Skeletal muscle tissue (tissue), 4 donors: Measurements from ENCODE around the gene KIF2C. TPM values are rescaled to one million over a fixed set of nuclear protein-coding genes. Genes with fewer than 3 reads are reported as not detected.
A peak's percentile ranks its signal among the peaks of the same experiment; 100 is the strongest.
"Not testable (repeated sequence)": the region's sequence is repeated elsewhere in the genome, so short reads cannot be mapped to it uniquely, and the experiment has no call there.

ENCODE experiments used
- H3K27ac ChIP-seq: one replicate; pipeline ENCODE4 v1.7.0; 2013; ENCODE audit warnings: mild to moderate bottlenecking, low read depth, low read length, inconsistent platforms
- H3K27me3 ChIP-seq, 3 donors: one replicate each; pipeline ENCODE4 v1.7.0; 2013; ENCODE audit warnings: low read length in 3 of 3; ENCODE audit not compliant: control insufficient read depth in 3 of 3, insufficient read depth in 3 of 3
- H3K36me3 ChIP-seq, 3 donors: one replicate each; pipeline ENCODE4 v1.7.0; 2013; ENCODE audit warnings: low read length in 3 of 3; ENCODE audit not compliant: control insufficient read depth in 3 of 3, insufficient read depth in 3 of 3
- H3K4me1 ChIP-seq, 3 donors: one replicate each; pipeline ENCODE4 v1.7.0; 2013; ENCODE audit warnings: low read length in 3 of 3, mild to moderate bottlenecking in 3 of 3; ENCODE audit not compliant: control insufficient read depth in 3 of 3, insufficient read depth in 3 of 3
- H3K4me3 ChIP-seq, 3 donors: one replicate each; pipeline ENCODE4 v1.7.0; 2013; ENCODE audit warnings: low read length in 3 of 3
- H3K9ac ChIP-seq, 3 donors: one replicate each; pipeline ENCODE4 v1.7.0; 2013; ENCODE audit warnings: low read length in 3 of 3, mild to moderate bottlenecking in 3 of 3, moderate library complexity in 2 of 3, low read depth in 1 of 3
- H3K9me3 ChIP-seq, 3 donors: one replicate each; pipeline ENCODE4 v1.7.0; 2013; ENCODE audit warnings: low read length in 3 of 3; ENCODE audit not compliant: control insufficient read depth in 3 of 3
- total RNA-seq: library from RNA; depleted of rRNA; stranded (reverse); fragments of >200 nt; gene quantifications from one replicate; pipeline ENCODE4 v1.2.3, GENCODE V29; 2014
- donor health status: Osteomylitis.

The KIF2C gene
- total RNA-seq, 1 donor from 2014 or later: 4.7 TPM

DNA sequence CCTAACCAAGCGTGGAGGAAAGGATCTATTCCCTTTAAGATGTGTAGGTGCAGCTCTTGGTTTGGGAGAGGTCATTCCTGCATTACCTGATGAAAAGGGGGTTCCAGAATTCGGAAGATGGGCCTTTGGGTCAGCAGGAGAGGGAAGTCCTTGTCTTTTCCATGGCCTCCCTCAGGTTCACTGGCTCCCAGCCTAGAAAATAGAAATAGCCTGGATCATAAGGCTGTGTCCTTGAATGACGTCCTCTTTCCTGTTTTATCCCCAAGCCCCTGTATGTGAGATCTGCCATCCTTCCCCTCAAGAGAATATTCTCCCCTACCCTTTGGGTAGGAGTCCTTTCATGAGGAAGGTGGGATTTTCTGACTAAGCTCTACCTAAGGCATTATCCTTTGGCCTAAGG, 21.2 kb downstream of the KIF2C start:
- Histone ChIP-seq H3K36me3 (no peaks in the 10 kb centered on the region), H3K4me3 (no peak overlapping the region), H3K27me3 (no peaks in the 10 kb centered on the region), H3K9me3 (no peaks in the 10 kb centered on the region), H3K9ac (no peak overlapping the region), H3K27ac (no peak overlapping the region), H3K4me1 (peaks cover 0 to 4% (median 3%) of the 10 kb centered on the region in 3 donors)

GRCh38 chr1:44766421-44766820, 26.8 kb downstream of the KIF2C start:
- H3K4me1 ChIP-seq, H3K36me3 ChIP-seq, H3K4me3 ChIP-seq, H3K9ac ChIP-seq, H3K27me3 ChIP-seq, H3K27ac ChIP-seq, H3K9me3 ChIP-seq: not testable (repeated sequence)

- Histone ChIP-seq H3K36me3 (peaks cover 16 to 23% (median 22%) of the 10 kb centered on the region in 3 donors), H3K9ac (peak within 1 kb of the TSS; percentile 92 to 98 (median 95)), H3K27me3 (no peaks in the 10 kb centered on the region), H3K9me3 (no peaks in the 10 kb centered on the region), H3K4me3 (peak within 1 kb of the TSS; percentile 89 to 99 (median 97)), H3K27ac (peak within 1 kb of the TSS; percentile 99), H3K4me1 (peaks cover 11 to 25% (median 13%) of the 10 kb centered on the region in 3 donors)
Observed at GRCh38 chr1:44775078-44775929, 35.7 kb downstream of the KIF2C start, which contains the start of gene RPS8. TSS of gene RPS8 (plus strand) at chr1:44775540. CDS start at chr1:44775597, 57 bp downstream.

DNA sequence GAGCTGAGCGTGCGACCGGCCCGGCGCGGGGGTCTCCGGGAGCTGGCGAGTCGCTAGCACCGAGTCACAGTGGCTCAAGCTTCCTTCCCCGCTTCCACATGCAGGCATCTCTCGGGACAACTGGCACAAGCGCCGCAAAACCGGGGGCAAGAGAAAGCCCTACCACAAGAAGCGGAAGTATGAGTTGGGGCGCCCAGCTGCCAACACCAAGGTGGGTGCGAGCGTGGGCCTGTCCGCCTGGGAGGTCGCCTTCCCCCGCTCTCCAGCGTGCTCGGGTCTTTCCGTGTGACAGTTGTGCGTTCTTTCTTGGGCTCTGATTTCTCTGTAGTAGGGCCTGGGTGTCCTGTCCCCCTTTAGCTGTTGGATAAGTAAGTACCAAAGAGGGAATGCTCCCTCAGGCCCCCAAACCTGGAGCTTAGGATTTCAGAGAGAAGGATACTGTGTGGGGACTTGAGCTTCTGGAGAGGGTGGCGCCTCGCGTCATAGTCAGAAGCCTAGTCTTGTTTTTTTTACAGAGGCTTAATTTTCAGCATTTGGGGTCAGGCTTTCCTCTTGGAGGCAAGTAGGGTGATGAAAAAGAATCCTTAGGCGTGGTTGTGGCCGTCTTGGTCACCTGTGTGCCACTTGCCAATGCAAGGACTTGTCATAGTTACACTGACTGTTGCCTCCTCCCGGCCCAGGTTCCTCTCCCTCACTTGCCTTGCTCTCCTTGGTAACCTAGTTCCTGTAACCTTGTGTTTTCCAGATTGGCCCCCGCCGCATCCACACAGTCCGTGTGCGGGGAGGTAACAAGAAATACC, 36.5 kb downstream of the KIF2C start:
- peak overlapping the region; percentile 89 to 99 (median 97) for H3K4me3 ChIP-seq
- no peaks in the 10 kb centered on the region for H3K27me3 ChIP-seq
- peaks cover 18 to 26% (median 24%) of the 10 kb centered on the region in 3 donors for H3K36me3 ChIP-seq
- H3K27ac ChIP-seq: peak overlapping the region; percentile 99
- H3K9me3 ChIP-seq: no peaks in the 10 kb centered on the region
- H3K4me1 ChIP-seq: peaks cover 11 to 25% (median 13%) of the 10 kb centered on the region in 3 donors
- H3K9ac ChIP-seq: peak overlapping the region; percentile 92 to 98 (median 95)

- Histone ChIP-seq H3K9ac (peak overlapping the region; percentile 92 to 98 (median 95)), H3K9me3 (no peaks in the 10 kb centered on the region), H3K36me3 (peaks cover 21 to 28% (median 27%) of the 10 kb centered on the region in 3 donors), H3K27ac (peak overlapping the region; percentile 99), H3K4me1 (peaks cover 11 to 25% (median 13%) of the 10 kb centered on the region in 3 donors), H3K4me3 (peak overlapping the region; percentile 89 to 99 (median 97)), H3K27me3 (no peaks in the 10 kb centered on the region)
Observed at GRCh38 chr1:44776730-44777068, 37.1 kb downstream of the KIF2C start.

- Histone ChIP-seq H3K9ac (peak overlapping the region in 1 of 3 donors; percentile 16), H3K36me3 (peaks cover 21 to 28% (median 27%) of the 10 kb centered on the region in 3 donors), H3K4me1 (peaks cover 11 to 25% (median 13%) of the 10 kb centered on the region in 3 donors), H3K27me3 (no peaks in the 10 kb centered on the region), H3K27ac (no peak overlapping the region), H3K9me3 (no peaks in the 10 kb centered on the region), H3K4me3 (no peak overlapping the region)
Observed at GRCh38 chr1:44777547-44777946, 37.9 kb downstream of the KIF2C start.

DNA sequence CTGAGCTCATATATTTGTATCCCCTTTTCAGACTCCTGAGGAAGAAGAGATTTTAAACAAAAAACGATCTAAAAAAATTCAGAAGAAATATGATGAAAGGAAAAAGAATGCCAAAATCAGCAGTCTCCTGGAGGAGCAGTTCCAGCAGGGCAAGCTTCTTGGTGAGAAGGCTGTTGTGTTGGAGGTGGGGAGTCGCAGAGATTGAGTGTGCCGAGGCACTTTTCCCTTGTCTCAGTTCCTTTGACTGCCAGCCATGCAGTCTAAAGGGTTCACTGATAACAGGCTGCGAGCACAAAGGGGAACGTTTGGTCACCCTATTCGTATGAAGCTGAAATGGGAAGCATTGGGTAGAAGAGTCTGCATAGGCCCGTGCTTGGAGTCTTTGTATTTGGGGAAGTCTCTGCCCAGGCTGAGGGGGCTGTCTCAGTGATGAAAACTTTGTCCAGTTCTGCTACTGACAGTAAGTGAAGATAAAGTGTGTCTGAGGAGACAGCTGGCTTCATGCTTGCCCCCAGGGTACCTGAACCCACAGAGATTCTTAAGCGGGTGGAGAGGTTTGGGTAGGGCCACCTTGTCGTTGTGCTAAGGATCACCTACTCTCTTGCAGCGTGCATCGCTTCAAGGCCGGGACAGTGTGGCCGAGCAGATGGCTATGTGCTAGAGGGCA, 38.5 kb downstream of the KIF2C start:
- H3K9ac ChIP-seq: no peak overlapping the region
- H3K36me3 ChIP-seq: peaks cover 21 to 28% (median 27%) of the 10 kb centered on the region in 3 donors
- peaks cover 11 to 25% (median 13%) of the 10 kb centered on the region in 3 donors for H3K4me1 ChIP-seq
- H3K9me3 ChIP-seq: no peaks in the 10 kb centered on the region
- no peak overlapping the region for H3K4me3 ChIP-seq
- H3K27ac ChIP-seq: no peak overlapping the region
- no peaks in the 10 kb centered on the region for H3K27me3 ChIP-seq

GRCh38 chr1:44778705-44779576, 39.3 kb downstream of the KIF2C start:
- no peak overlapping the region for H3K27ac ChIP-seq

DNA sequence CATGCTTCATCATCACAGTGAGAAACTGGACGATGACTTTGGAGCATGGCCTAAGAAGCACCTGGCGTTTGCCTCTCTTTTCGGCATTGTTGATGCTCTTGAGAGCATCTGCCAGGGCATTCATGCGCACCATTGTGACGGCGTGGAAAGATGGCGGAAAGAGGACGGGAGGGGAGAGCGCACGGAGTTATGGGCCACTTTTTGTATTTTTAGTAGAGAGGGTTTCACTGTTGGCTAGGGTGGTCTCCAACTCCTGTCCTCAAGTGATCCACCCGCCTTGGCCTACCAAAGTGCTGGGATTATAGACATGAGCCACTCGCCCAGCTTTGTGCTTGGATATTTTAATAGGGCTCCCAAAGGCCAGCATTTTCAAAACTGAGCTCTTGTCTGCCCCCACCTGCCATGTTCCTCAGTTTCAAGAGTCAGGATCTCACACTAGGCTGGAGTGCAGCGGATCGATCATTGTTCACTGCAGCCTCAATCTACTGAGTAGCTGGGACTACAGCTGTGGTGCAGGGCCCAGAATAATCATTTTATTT, 41.0 kb downstream of the KIF2C start:
- Histone ChIP-seq H3K9ac (no peak overlapping the region), H3K27me3 (no peaks in the 10 kb centered on the region), H3K4me3 (no peak overlapping the region), H3K36me3 (peaks cover 21 to 28% (median 27%) of the 10 kb centered on the region in 3 donors), H3K9me3 (no peaks in the 10 kb centered on the region), H3K27ac (no peak overlapping the region), H3K4me1 (peaks cover 22 to 39% (median 27%) of the 10 kb centered on the region in 3 donors)

More at GRCh38 chr1:44778705-44779576, 39.3 kb downstream of the KIF2C start:
- no peaks in the 10 kb centered on the region for H3K9me3 ChIP-seq
- no peak overlapping the region for H3K9ac ChIP-seq
- no peaks in the 10 kb centered on the region for H3K27me3 ChIP-seq
- H3K4me3 ChIP-seq: no peak overlapping the region
- peaks cover 16 to 30% (median 18%) of the 10 kb centered on the region in 3 donors for H3K4me1 ChIP-seq
- peaks cover 21 to 28% (median 27%) of the 10 kb centered on the region in 3 donors for H3K36me3 ChIP-seq
